Measurements from ENCODE around the gene TMEM212. TPM values are rescaled to one million over a fixed set of nuclear protein-coding genes. Genes with fewer than 3 reads are reported as not detected.
"Not testable (repeated sequence)": the region's sequence is repeated elsewhere in the genome, so short reads cannot be mapped to it uniquely, and the experiment has no call there.

TMEM212 gene
- total RNA-seq, 1 experiment from 2014 or later: not detected

DNA sequence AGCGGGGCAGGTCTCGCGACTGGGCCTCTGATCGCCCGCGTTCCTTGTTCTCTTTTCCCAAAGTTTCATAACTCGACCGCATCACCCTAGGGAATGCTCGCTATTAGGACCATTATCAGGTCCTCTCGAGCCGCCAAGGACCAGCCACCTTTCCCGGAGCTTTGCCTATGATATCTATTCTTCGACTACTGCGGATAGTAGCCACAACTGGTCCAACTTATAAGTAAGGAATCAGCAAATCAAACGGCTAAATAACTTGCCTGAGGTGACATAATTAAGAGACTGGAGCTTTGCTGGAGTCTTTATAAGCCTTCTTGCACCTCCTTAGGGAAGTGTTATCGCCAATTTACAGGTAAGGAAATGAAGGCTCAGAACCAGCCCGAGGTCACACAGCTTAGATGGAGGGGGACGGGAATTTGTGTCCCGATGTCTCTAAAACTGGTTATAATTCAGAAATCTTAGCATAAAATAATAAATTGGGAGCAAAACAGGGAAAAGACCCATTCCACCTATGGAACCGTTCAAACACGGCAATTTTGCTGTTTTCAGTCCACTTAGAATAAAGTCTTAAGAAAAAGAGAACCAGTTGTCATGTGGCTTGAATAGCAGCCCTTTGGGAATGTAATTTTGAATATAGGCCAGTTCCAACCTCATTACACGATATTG, 32.4 kb upstream of the TMEM212 start:
- H3K4me3 ChIP-seq: peak overlapping the region; percentile 56
- no peak for DNase-seq
- H3K36me3 ChIP-seq: no peaks in the 10 kb centered on the region
- no peaks in the 10 kb centered on the region for H3K27me3 ChIP-seq
- 0 out of 2 replicates have a peak, but pooled peaks cover 5% of the 10 kb centered on the region for H3K9me3 ChIP-seq

- no peak for DNase-seq
- Histone ChIP-seq H3K4me3 (peak overlapping the region; percentile 56; the same call in 1 of the 2 replicates), H3K36me3 (no peaks in the 10 kb centered on the region)
These were observed 31.7 kb upstream of the TMEM212 start for GRCh38 chr3:171811295-171811912.

GRCh38 chr3:171811913-171812335, 31.2 kb upstream of the TMEM212 start:
- no peak overlapping the region for H3K4me3 ChIP-seq
- H3K36me3 ChIP-seq: no peaks in the 10 kb centered on the region
- H3K9me3 ChIP-seq: 0 out of 2 replicates have a peak, but pooled peaks cover 5% of the 10 kb centered on the region
- H3K27me3 ChIP-seq: no peaks in the 10 kb centered on the region
- no peak for DNase-seq

More at GRCh38 chr3:171811295-171811912, 31.7 kb upstream of the TMEM212 start:
- Histone ChIP-seq H3K27me3 (no peaks in the 10 kb centered on the region), H3K9me3 (0 out of 2 replicates have a peak, but pooled peaks cover 5% of the 10 kb centered on the region)

GRCh38 chr3:171812811-171813210, 30.3 kb upstream of the TMEM212 start:
- no peak for DNase-seq
- no peak overlapping the region for H3K4me3 ChIP-seq
- H3K36me3 ChIP-seq: no peaks in the 10 kb centered on the region
- 0 out of 2 replicates have a peak, but pooled peaks cover 5% of the 10 kb centered on the region for H3K9me3 ChIP-seq
- no peaks in the 10 kb centered on the region for H3K27me3 ChIP-seq

DNA sequence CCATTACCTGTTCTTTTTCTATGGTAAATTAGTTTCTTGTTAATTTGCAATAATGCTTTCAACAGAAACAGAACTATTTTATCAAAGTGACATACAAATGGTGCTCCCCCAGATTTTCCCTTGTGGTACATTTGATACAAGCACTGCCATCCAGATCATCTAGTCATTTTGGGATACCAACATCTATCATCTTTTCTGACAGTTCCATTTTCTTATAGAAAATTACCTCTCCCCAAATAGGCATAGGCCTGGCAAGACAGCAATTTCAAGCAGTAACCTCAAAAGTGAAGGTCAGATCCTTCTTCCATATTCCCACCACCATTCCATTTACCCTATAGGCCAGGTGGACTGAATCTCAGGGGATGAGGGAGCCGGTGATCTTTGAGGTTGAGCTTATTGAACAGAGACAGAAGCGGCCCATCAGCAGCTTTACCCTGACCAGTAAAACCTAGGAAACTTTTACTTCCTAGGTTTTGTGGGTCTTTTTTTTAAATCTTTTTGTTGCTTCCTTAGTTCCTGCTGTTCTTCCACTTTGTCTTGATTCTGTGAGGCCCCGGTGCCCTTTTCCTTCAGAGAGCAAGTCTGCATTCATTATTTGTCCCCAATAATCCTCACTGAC, 29.8 kb upstream of the TMEM212 start:
- H3K36me3 ChIP-seq: no peaks in the 10 kb centered on the region
- H3K27me3 ChIP-seq: no peaks in the 10 kb centered on the region
- no peak for DNase-seq
- H3K9me3 ChIP-seq: 0 out of 2 replicates have a peak, but pooled peaks cover 5% of the 10 kb centered on the region
- no peak overlapping the region for H3K4me3 ChIP-seq

GRCh38 chr3:171813897-171814460, 29.2 kb upstream of the TMEM212 start:
- 0 out of 2 replicates have a peak, but pooled peaks cover 5% of the 10 kb centered on the region for H3K9me3 ChIP-seq
- no peaks in the 10 kb centered on the region for H3K36me3 ChIP-seq
- no peak for DNase-seq
- H3K4me3 ChIP-seq: no peak overlapping the region
- no peaks in the 10 kb centered on the region for H3K27me3 ChIP-seq

DNA sequence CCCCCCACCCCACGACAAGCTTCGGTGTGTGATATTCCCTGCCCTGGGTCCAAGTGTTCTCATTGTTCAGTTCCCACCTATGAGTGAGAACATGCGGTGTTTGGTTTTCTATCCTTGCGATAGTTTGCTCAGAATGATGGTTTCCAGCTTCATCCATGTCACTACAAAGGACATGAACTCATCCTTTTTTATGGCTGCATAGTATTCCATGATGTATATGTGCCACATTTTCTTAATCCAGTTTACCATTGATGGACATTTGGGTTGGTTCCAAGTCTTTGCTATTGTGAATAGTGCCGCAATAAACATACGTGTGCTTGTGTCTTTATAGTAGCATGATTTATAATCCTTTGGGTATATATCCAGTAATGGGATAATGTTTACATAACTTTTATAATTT, 28.5 kb upstream of the TMEM212 start:
- not testable (repeated sequence) for H3K27me3 ChIP-seq, H3K36me3 ChIP-seq, DNase-seq, H3K4me3 ChIP-seq, H3K9me3 ChIP-seq

DNA sequence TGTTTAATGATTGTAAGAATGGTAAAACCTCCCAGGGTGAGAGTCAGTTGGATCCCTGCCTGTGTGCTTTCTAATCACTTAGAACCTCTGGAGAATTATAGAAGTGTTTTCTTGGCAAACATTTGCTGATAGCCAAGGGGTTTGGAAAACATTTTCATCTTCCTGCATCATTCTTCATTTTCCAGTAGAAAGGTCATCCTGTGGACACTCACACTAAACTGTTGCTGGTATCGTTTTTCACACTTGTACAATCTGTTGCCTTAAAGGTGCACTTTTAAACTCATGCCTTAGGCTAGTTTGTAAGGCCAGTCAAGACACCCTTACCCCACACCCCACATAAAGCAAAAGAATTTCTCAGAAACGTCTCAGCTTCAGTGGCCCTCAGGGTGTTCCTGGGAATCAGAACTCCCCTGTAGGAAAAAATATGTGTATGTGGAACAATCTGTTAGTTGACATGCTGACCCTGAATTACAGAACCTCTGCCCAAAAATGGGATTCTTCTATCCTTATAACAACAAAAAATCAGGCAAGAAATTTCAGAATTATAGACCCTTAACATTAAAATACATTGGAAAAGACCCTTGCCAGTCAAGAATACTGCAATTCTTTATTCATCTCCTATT, 27.1 kb upstream of the TMEM212 start:
- no peaks in the 10 kb centered on the region for H3K36me3 ChIP-seq
- H3K27me3 ChIP-seq: no peaks in the 10 kb centered on the region
- DNase-seq: no peak
- H3K9me3 ChIP-seq: 0 out of 2 replicates have a peak, but pooled peaks cover 5% of the 10 kb centered on the region
- no peak overlapping the region for H3K4me3 ChIP-seq

GRCh38 chr3:171817074-171817800, 25.9 kb upstream of the TMEM212 start:
- 0 out of 2 replicates have a peak, but pooled peaks cover 5% of the 10 kb centered on the region for H3K9me3 ChIP-seq
- no peaks in the 10 kb centered on the region for H3K27me3 ChIP-seq
- no peak for DNase-seq
- no peak overlapping the region for H3K4me3 ChIP-seq
- no peaks in the 10 kb centered on the region for H3K36me3 ChIP-seq

GRCh38 chr3:171821044-171821443, 22.1 kb upstream of the TMEM212 start:
- DNase-seq: no peak
- H3K36me3 ChIP-seq: no peaks in the 10 kb centered on the region
- H3K27me3 ChIP-seq: no peaks in the 10 kb centered on the region
- H3K4me3 ChIP-seq: no peak overlapping the region
- H3K9me3 ChIP-seq: no peaks in the 10 kb centered on the region

DNA sequence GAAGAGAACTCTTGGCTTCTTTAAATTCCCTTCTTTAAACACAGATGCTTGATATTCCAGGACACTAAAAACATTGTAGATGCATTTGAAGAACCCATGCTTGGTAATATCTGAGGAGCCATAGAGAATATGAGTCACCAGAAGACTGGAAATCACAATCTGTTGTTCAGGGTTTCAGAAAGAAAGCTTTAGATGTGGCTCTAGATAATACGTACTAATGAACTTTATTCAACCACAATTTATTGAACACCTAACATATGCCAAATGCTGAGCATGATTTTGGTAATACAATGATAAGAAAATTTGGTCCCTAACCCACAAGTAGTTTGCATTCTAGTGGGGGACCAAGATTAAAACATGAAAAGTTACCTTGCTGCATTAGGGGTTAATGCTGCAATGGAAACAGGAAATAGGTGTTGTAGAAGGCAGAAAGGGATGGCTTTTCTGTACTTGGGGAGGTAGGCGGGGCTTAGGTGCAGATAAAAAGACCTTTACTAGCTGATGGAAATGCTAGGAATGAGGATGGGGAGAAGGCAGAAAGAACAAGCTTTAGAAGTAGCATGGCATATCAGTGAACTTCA, 21.3 kb upstream of the TMEM212 start:
- H3K9me3 ChIP-seq: no peaks in the 10 kb centered on the region
- no peaks in the 10 kb centered on the region for H3K27me3 ChIP-seq
- no peak overlapping the region for H3K4me3 ChIP-seq
- H3K36me3 ChIP-seq: no peaks in the 10 kb centered on the region
- DNase-seq: no peak

DNA sequence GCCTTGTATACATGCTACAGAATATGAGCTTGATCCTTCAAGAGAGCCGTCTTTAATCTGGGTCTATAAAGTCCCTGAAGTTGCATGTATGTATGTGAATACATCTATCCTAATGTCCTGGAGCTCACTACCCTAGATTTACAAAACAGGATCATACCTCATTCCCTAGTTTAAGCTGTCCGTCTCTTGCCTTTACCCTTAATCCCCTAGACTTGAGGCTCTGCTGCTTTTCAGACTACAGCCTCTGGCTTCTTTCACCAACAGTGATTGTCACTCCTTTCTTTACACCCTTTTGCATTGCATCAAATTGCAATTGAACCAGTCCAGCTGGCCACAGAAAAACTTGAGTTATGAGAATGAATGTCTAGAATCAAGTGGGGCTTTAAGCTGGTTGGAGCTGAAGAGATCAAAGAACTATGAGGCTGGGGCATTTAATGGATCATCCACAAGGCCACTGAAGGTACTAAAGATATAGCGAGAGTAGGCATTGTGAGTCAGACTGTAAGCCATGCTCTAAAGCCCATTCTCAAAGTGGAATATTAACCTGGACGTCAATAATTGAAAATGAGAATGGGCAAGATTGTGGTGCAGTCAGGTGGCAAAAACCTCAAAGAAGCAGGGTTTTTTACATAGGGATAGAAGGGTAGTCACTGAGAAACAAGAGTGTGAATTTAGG, 20.6 kb upstream of the TMEM212 start:
- no peak for DNase-seq
- no peak overlapping the region for H3K4me3 ChIP-seq
- H3K9me3 ChIP-seq: no peaks in the 10 kb centered on the region
- H3K36me3 ChIP-seq: no peaks in the 10 kb centered on the region
- H3K27me3 ChIP-seq: no peaks in the 10 kb centered on the region

- H3K27me3 ChIP-seq: no peaks in the 10 kb centered on the region
- DNase-seq: no peak
- H3K4me3 ChIP-seq: no peak overlapping the region
- no peaks in the 10 kb centered on the region for H3K36me3 ChIP-seq
- no peaks in the 10 kb centered on the region for H3K9me3 ChIP-seq
These were observed 19.0 kb upstream of the TMEM212 start for GRCh38 chr3:171824116-171824515.

DNA sequence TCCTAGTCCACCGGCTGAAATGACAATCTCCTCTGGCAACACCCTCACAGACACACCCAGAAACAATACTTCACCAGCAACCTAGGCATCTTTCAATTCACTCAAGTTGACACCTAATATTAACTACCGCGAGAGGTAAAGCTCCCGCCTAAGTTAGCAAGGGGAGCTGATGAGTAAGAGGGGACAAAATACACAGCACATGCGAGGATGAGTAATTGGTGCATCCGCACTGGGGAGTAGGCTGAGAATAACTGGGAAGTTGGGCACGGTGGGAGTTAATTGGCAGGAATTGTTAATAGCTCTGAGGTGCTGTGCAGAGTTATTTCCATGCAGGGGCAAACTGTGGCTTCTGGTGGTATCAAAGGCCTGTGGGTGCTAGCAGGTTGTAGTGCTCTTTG, 18.3 kb upstream of the TMEM212 start:
- no peak for DNase-seq
- Histone ChIP-seq H3K9me3 (no peaks in the 10 kb centered on the region), H3K27me3 (no peaks in the 10 kb centered on the region), H3K36me3 (no peaks in the 10 kb centered on the region), H3K4me3 (no peak overlapping the region)

- Histone ChIP-seq H3K36me3 (no peaks in the 10 kb centered on the region), H3K27me3 (no peaks in the 10 kb centered on the region), H3K9me3 (no peaks in the 10 kb centered on the region), H3K4me3 (no peak overlapping the region)
- no peak for DNase-seq
These were observed 17.8 kb upstream of the TMEM212 start for GRCh38 chr3:171825222-171825828.

Data from MG63 (cell line).